A673 (cell line): ENCODE results near the gene SUFU. TPM values are rescaled to one million over a fixed set of nuclear protein-coding genes. Genes with fewer than 3 reads are reported as not detected.

Experiments
- BruUV-seq: library from RNA; stranded (reverse); fragments of 400-500 nt; replicated peaks from 2 replicates; lab custom pipeline; 2021; lab: Mats Ljungman, UMichigan
- CTCF ChIA-PET: fragments of 300-600 bp; sonication (Branson Sonifier 250); formaldehyde crosslinking; loops from one replicate; lab custom pipeline; 2022; ENCODE audit warnings: antibody characterized with exemption; lab: Charles Lee
- POLR2A ChIA-PET: fragments of 300-600 bp; sonication (Branson Sonifier 250); formaldehyde crosslinking; loops from one replicate; lab custom pipeline; 2022; ENCODE audit warnings: antibody characterized with exemption; ENCODE audit not compliant: low non-redundant PET; lab: Charles Lee
- DNase-seq: peaks from one replicate; pipeline ENCODE4 v3.0.0-alpha.2; 2015; ENCODE audit warnings: low spot score
- H3K27ac ChIP-seq: fragments of 200-600 bp; sonication (generic); 2 replicates; pipeline ENCODE4 v1.5.1; 2016; ENCODE audit warnings: mixed run types, low read depth, mild to moderate bottlenecking, mixed read lengths, antibody characterized with exemption, low read length; ENCODE audit not compliant: poor library complexity, severe bottlenecking
- H3K27me3 ChIP-seq: fragments of 200-600 bp; sonication (generic); replicated peaks from 2 replicates; pipeline ENCODE4 v1.6.1; 2017; ENCODE audit warnings: mixed run types, low read depth, mild to moderate bottlenecking, mixed read lengths, antibody characterized with exemption, low read length; ENCODE audit not compliant: insufficient read depth, poor library complexity
- H3K36me3 ChIP-seq: fragments of 200-600 bp; sonication (generic); 2 replicates; pipeline ENCODE4 v1.6.1; 2016; ENCODE audit warnings: mixed run types, mild to moderate bottlenecking, mixed read lengths, antibody characterized with exemption, low read length; ENCODE audit not compliant: insufficient read depth, poor library complexity, severe bottlenecking
- H3K4me1 ChIP-seq: fragments of 200-600 bp; sonication (generic); 2 replicates; pipeline ENCODE4 v1.6.1; 2017; ENCODE audit warnings: mixed run types, mild to moderate bottlenecking, mixed read lengths, antibody characterized with exemption, low read length; ENCODE audit not compliant: insufficient read depth, poor library complexity, severe bottlenecking
- H3K4me3 ChIP-seq: fragments of 200-600 bp; sonication (generic); 2 replicates; pipeline ENCODE4 v1.5.1; 2016; ENCODE audit warnings: low read depth, mixed run types, mild to moderate bottlenecking, mixed read lengths, low read length; ENCODE audit not compliant: poor library complexity, severe bottlenecking
- H3K9me3 ChIP-seq: fragments of 200-600 bp; sonication (generic); 2 replicates; pipeline ENCODE4 v1.6.1; 2016; ENCODE audit warnings: mixed run types, low read depth, mild to moderate bottlenecking, mixed read lengths, antibody characterized with exemption, low read length; ENCODE audit not compliant: poor library complexity, severe bottlenecking
- EZH2 ChIP-seq: fragments of 200-600 bp; sonication (generic); IDR thresholded peaks from 2 replicates; pipeline ENCODE4 v1.6.1; 2017; ENCODE audit warnings: borderline replicate concordance, low read depth, mild to moderate bottlenecking, mixed read lengths, antibody characterized with exemption, low read length; ENCODE audit not compliant: poor library complexity, severe bottlenecking
- intact Hi-C: fragments of 100-400 bp; cut with micrococcal nuclease; formaldehyde crosslinking; loops from one replicate; pipeline ENCODE4 v1.10.0; 2022; ENCODE audit not compliant: unreplicated experiment
- total RNA-seq: library from RNA; stranded (reverse); gene quantifications from 2 replicates; pipeline ENCODE4 v1.2.3, GENCODE V29; 2021
- TF ChIP-seq, protein P1 (sequence below): fragments of 300-800, 200-600 bp; sonication (generic); conservative IDR thresholded peaks from 2 replicates; pipeline ENCODE4 v1.5.1; 2017; ENCODE audit warnings: low read depth, mild to moderate bottlenecking, antibody characterized with exemption, low read length, moderate library complexity, mixed read lengths

Gene SUFU
- total RNA-seq, 1 experiment from 2014 or later = 20.5 TPM

DNA sequence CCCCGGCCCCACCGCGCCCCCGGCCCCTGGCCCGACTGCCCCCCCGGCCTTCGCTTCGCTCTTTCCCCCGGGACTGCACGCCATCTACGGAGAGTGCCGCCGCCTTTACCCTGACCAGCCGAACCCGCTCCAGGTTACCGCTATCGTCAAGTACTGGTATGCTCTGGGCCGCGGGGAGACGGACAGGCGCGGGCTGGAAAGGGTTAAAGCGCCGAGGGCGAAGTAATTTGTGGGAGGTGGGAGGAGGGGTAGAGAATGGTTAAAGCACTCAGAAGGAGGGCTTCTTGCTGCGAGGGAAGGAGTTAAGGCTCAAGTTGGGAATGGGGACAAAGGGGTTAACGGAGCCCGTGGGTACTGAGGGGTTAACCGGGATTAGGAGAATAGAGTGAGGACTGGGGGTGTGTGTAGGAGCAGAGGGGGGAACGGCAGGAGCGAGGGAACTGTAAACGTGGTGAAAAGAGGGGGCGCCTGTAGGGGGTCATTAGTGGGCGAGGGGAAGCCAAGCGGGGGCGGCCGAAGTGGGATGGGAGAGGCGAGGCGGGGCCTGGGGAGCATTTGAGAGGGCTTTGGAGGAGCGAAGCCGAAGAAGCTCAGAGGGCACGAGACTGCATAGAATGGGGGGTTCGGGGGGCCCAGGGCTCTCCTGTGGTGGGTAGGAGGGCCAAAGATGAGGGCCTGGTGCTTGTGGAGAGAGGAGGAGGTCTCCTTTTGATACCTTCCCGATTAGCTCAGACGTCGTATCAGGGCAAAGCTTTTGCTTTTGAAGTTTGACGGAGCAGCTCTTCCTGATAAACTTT is 605 bp downstream of the SUFU start:
- Histone ChIP-seq H3K9me3 (no peaks in the 10 kb centered on the region), H3K27ac (peak overlapping the region; percentile 87), H3K36me3 (peaks cover 12% of the 10 kb centered on the region), H3K4me1 (peaks cover 12% of the 10 kb centered on the region), H3K27me3 (no peaks in the 10 kb centered on the region), H3K4me3 (peak overlapping the region; percentile 89)
- TF ChIP-seq, protein P1, sequence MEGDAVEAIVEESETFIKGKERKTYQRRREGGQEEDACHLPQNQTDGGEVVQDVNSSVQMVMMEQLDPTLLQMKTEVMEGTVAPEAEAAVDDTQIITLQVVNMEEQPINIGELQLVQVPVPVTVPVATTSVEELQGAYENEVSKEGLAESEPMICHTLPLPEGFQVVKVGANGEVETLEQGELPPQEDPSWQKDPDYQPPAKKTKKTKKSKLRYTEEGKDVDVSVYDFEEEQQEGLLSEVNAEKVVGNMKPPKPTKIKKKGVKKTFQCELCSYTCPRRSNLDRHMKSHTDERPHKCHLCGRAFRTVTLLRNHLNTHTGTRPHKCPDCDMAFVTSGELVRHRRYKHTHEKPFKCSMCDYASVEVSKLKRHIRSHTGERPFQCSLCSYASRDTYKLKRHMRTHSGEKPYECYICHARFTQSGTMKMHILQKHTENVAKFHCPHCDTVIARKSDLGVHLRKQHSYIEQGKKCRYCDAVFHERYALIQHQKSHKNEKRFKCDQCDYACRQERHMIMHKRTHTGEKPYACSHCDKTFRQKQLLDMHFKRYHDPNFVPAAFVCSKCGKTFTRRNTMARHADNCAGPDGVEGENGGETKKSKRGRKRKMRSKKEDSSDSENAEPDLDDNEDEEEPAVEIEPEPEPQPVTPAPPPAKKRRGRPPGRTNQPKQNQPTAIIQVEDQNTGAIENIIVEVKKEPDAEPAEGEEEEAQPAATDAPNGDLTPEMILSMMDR = no peak
- TF ChIP-seq EZH2 = no peak
- intact Hi-C loops = loop anchor here (5.0 kb wide), 2 partner anchors 93 to 352 kb away; partner anchors contain the start of gene NOLC1
- ChIA-PET CTCF (interaction anchor here (0.6 to 3.4 kb wide), 4 partner anchors 42 to 140 kb away, joined by 3 to 29 read pairs (median 8); partner anchors contain the start of gene TRIM8), POLR2A (interaction anchor here (0.5 to 0.6 kb wide), 2 partner anchors 32 to 210 kb away, joined by 4 read pairs; partner anchors contain the start of genes ARL3 and SFXN2)
- no TSS peak for BruUV-seq
- DNase-seq = peak; percentile 59

DNA sequence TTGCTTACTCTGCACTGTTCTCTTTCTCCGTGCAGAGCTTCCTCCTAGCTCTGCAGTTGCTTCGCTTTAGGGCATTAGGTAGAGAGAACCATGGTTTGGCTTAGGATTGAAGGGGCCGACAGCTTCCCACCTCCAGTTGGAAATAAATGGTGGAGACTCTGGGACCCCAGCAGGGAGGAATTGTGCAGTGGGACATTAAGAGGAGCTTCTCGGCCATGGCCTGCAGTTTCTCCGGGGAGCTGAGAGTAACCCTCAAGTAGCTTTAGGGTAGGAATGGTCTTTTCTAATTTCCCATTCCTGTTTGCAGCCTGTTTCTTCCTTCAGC is 1.2 kb downstream of the SUFU start:
- peak overlapping the region; percentile 87 for H3K27ac ChIP-seq
- no TSS peak for BruUV-seq

DNA sequence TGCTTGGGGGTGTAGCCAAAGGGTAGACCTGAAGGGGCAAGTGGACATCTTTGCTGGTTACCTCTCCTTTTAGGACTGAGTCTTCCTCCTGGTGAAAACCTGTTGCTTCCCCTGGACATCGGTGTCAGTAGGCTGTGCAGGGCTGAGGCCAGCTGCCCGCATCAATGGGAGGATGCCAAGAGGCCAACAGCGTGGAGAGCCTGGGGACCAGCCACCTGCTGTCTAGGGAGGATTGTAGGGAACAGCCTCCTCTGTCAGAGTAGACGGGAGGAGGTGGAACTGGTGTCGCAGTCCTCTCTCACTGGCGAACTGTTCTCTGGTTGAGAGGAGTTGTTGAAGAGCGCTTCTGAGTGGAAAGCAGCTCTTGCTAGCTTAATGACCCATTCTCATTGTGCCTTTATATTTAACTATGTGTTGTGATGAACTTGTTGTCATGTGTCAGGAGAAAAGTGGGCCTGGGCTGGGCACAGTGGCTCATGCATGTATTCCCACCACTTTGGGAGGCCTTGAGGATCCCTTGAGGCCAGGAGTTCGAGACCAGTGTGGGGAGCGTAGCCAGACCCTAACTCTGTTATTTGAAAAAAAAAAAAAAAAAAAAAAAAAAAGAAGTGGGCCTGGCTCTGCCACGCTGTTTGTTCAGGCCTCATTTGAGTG is 1.8 kb downstream of the SUFU start:
- Histone ChIP-seq H3K4me3 (peak overlapping the region; percentile 89), H3K9me3 (no peaks in the 10 kb centered on the region), H3K36me3 (peaks cover 18% of the 10 kb centered on the region), H3K27ac (no peak overlapping the region), H3K27me3 (no peaks in the 10 kb centered on the region), H3K4me1 (peaks cover 12% of the 10 kb centered on the region)
- TSS peak; percentile 17 for BruUV-seq
- no peak for DNase-seq
- intact Hi-C loops = no loop called here
- TF ChIP-seq EZH2 = no peak
- TF ChIP-seq, protein P1 = no peak
- ChIA-PET POLR2A (no interaction called here), CTCF (interaction anchor here (3.4 kb wide), 1 partner anchor 78 kb away, joined by 29 read pairs; no protein-coding TSS in a partner anchor)

More for the DNA sequence above, 1.2 kb downstream of the SUFU start:
- H3K36me3 ChIP-seq = peaks cover 18% of the 10 kb centered on the region
- no peak for DNase-seq
- intact Hi-C loops = loop anchor here (5.0 kb wide), 2 partner anchors 92 to 353 kb away; partner anchors contain the start of gene NOLC1
- H3K9me3 ChIP-seq = no peaks in the 10 kb centered on the region
- ChIA-PET POLR2A (interaction anchor here (0.5 kb wide), 1 partner anchor 33 kb away, joined by 4 read pairs; no protein-coding TSS in a partner anchor), CTCF (interaction anchor here (3.4 kb wide), 1 partner anchor 79 kb away, joined by 29 read pairs; no protein-coding TSS in a partner anchor)
- no peaks in the 10 kb centered on the region for H3K27me3 ChIP-seq
- TF ChIP-seq EZH2 = no peak
- peaks cover 12% of the 10 kb centered on the region for H3K4me1 ChIP-seq
- peak overlapping the region; percentile 89 for H3K4me3 ChIP-seq
